HS-5 (cell line): ENCODE data around the gene PLCG2.
"Not testable (repeated sequence)": the region's sequence is repeated elsewhere in the genome, so short reads cannot be mapped to it uniquely, and the experiment has no call there.

Experiments used
- DNase-seq: peaks from one replicate; pipeline ENCODE4 v3.0.0-alpha.2; 2012; ENCODE audit warnings: low read depth

PLCG2 gene

DNA sequence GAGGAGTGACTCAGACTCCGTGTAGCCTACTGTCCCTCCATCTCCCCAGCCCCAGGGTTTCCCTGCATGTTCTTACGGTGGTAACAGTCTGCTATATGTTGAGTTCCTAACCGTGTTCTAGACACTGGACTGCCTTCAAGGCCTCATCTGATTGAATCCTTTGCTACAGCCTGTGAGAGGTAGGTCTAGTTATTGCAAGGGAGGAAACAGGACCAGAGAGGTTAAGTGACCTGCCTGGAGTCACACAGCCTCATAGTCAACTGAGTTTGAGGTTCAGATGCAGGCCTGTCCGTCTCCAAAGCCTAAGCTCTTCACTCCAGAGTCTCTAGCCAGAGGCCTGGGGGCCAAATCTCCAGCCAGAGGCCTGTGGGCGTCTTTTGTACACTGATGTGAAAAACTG lies 134.1 kb downstream of the PLCG2 start:
- no peak for DNase-seq

DNA sequence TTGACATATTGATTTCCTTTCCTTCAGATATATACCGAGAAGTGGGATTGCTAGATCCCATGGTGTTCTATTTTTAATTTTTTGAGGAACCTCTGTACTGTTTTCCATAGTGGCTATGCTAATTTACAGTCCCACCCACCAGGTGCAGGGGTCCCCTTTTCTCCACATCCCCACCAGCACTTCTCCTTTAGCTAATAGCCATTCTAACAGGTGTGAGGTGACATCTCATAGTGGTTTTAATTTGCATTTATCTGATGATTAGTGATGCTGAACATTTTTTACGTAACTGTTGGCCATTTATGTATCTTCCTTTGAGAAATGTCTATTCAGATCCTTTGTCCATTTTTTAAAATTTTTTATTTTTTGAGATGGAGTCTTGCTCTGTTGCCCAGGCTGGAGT lies 138.3 kb downstream of the PLCG2 start:
- DNase-seq = no peak

DNA sequence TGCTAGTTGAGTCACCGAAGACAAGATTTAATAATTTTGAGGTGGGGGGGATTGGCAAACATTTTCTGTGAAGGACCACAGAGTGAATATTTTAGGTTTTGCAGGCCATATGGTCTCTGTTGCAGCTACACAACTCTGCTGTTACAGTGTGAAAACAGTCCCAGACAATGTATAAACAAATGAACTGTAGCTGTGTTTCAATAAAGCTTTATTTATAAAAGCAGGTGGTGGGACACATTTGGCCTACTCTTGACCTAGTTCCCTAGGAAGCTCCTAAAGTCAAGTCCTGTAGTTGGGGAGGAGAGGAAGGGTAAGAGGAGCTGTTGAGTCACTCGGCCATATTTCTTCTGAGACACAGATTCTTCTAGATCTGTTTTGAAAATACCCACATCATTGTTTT lies 139.8 kb downstream of the PLCG2 start:
- DNase-seq = no peak

DNA sequence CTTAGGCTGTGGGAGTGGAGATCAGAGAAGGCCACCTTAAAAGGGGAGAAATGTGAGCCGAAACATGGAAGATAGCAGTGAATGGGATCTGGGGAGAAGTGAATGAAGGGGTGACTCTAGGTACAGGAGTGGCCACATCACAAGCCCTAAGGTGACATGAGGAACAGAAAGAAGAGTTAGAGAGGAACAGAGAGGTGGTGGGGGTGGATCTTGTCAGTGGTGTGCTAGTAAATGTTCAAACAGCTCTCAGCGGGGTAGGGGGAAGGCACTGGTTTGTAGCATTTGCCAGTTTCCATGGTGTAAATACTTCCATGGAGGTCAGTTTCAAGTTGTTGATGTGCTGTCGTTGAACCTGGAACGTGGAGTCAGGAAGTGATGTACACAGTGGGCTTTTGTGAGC lies 141.4 kb downstream of the PLCG2 start:
- DNase-seq = no peak

DNA sequence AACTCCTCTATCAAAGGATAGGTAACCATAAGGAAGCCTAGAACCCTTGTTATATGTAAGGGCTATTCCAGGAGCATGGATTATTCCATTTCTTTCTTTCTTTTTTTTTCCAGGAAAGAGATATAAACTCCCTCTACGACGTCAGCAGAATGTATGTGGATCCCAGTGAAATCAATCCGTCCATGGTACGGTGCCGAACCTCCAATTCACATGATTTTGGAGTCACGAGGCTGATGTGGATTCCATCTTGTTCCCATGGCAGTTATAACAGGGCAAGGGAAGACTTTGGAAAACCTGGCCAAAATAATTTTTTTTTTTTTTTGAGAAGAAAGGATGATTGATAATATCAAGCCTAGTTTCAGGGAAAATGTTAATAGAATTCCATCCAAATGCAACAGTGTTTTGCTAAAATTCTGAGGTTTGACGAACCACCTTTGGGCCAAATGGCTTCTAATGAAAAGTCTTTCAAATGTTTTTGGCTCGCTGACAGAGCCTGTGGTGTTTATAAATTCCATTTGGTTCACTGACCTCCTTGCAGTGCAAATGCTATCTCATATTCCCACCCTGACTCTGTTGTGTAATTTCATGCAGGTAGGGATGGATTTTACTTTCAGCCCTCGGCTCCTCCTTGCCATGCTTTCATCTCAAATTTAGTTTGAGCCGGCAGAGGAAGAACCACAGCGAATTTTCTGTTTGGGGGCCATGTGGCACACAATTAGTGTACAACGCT lies 142.2 kb downstream of the PLCG2 start:
- no peak for DNase-seq

DNA sequence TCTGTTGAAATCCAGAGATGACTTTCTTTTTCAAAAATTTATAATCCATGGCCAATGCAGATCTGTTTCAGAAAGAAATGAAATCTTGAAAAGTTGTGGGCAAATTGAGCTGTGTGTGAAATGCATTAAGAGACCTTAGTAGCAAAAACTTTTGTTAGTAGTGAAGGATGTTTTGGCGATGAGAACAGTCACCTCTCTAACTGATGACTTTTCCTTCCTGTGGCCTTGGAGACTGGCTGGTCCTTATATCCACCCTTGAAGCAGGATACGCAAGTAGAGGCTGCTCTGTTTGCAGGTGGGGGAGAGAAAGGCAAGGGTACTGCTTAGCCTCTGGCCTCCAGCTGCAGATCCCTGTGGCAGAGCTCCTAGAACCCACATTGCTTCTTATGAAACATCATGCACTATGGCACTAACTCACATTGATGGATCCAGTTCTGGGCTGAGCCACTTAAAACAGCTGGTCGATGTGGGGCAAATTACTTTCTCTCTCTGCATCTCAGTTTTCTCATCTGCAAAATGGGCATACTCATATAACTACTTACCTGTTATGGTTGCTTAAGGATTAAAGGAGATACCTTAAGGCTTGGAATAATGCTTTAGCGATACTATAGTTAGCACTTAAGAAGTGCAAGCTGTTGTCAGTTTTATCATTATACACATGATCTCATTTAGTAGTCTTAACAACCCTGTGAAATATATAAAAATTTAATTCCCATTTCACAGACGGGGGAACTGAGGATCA lies 142.9 kb downstream of the PLCG2 start:
- no peak for DNase-seq

DNA sequence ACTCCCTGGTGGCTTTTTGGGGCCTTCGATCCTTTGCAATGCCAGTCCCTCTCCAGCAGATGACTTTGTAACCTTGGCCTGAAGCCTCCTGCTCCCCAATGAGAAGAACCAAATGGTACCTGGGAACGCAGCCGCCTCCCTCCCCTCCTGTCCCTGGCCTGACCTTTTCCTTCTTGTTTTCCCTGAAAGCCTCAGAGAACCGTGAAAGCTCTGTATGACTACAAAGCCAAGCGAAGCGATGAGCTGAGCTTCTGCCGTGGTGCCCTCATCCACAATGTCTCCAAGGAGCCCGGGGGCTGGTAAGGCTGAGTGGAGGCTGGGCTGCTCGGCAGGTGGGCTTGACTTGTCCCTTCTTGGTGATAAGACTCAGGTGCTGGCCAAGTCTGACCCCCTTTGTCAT lies 144.2 kb downstream of the PLCG2 start:
- no peak for DNase-seq

DNA sequence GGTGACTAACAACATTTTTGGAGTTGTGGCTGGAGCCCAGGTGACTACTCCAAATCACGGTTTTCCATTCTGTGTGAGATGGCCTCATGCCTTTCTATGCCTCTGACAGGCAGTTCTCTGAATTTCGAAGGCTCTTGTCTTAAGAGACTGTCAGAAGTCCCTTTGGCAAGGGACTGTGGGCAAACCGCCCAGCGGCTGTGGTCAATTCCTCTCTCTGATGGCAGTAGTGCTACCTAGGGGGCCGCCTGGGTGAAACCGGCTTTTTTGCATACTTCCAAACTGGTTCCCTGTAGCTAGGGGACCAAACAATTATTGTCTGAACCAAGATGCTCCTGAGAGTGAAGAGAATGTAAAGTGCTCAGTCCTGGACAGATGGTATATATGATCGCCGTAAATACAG lies 145.9 kb downstream of the PLCG2 start:
- DNase-seq = no peak

DNA sequence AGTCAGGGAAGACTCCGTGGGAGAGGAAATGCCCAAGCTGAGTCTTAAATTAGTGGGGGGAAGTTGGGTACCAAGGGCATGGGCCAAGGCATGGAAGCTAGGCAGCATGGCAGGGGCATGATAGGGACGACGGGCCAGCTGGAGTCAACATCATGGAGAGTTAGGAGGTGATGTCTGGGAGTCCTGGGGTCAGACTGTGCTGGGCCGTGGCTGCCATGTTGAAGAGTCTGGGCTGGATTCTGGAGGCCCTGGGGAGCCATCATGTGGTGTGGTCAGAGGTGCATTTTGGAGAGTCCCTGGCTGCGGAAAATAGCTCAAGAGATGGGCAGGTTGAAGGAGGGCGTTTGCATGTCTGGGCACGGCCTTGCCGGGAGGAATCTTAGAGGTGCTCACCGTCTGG lies 146.9 kb downstream of the PLCG2 start:
- no peak for DNase-seq

DNA sequence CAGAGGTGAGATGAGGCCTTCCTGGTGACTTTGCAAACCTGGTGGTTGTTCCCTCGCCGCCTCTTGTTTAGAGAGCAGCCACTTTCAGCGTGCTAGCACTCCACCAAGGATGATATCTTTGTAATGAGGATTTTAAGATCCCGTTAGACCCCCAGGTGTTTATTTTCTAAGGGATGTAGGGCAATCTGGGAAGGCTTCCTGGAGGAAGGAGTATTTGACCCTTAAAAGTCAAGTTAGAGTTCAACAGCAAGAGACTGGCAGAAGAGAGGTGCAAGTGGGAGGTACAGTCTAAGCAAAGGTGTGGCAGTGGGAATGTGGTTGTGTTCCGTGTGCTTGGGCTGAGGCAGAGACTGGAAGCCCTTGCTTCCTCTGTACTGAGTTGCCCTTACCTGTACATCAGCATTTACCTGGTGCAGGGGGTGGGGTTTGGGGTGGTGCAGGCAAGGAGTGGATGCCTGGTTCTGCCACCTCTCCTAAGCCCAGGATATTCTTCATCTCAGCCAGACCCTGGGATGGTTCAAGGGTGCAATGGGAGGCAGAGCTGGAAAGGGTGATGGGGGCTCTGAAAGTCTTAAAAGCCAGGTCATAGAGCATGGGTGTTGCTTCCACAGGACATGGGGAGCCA lies 148.6 kb downstream of the PLCG2 start:
- DNase-seq = no peak

DNA sequence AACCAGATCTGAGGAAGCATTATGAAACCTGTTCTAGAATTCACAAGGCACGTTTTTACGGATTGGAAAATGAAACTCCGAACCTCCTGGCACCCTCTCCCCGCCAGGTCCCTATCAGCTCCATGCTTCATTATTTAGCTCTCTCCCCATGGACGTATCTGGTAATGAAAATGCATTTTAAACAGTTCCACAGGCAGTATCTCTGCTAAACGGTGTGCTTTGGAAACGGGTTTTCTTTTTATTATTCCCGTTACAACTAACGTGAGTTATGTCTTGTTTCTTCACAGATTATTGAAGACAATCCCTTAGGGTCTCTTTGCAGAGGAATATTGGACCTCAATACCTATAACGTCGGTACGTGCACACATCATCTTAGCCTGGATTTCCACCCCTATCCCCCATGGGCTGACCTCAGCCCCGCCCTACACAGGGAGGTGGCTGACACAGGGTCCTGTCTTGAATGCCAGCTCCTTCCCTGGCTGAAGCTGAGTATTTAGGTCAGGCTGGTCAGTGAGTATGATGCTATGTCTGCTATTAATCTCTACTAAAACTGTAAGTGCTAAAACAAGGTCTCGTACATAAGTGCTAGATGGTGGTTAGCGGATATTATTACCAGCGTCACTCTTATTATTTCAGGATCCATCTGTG lies 149.3 kb downstream of the PLCG2 start:
- DNase-seq = no peak

DNA sequence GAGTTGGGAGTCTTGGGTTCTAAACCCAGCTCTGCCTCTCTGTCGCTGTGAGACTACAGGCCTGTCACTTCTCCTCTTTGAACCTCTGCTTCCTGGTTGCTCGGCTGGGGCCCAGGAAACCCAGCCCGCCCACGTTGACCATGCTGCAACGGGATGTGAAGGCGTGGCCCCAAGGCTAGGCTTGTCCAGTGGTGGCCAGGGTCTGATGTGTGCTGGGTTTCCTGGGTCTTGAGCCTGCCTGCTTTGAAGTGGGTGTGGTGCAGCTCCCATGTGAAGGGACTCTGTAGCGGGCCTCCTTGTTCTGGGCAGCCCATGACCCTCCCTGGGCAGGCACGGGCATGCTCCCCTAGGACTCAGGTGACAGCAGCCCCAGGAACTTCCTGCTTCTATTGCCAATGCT lies 149.9 kb downstream of the PLCG2 start:
- DNase-seq = no peak

DNA sequence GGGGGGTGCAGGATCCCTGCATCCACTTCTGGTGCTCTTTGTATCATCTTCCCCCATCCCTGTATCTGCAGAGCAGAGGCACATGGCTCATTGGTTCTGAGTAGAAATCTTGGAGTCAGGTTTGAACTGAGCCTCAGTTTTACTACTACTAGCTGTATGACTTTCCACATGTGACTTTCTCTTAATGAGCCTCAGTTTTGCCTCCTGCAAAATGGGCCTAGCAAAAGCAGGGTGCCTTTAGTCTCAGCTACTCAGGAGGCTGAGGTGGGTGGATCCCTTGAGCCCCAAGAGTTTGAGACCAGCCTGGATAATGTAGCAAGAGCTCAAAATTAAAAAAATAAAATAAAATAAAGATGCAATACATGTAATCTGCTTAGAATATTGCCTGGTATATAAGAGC lies 150.8 kb downstream of the PLCG2 start:
- no peak for DNase-seq

DNA sequence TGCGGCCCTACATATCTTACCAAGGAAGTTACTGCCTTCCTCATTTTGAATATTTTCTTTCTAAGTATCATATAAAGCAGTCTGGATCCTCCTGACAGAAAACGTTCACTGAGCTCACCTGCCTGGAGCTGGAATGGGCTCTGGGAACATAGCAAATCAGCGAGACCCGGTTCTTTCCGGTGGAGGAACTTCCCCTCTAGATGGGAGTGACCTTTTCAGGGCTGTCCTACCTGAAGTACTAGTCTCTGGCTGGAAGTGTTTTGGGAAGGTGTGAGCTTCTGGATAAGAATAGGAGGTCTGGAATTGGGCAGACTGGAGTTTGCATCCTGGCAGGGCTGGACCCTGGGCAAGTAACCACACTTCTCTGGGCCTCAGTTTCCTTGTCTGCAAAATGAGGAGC lies 152.8 kb downstream of the PLCG2 start:
- no peak for DNase-seq

DNA sequence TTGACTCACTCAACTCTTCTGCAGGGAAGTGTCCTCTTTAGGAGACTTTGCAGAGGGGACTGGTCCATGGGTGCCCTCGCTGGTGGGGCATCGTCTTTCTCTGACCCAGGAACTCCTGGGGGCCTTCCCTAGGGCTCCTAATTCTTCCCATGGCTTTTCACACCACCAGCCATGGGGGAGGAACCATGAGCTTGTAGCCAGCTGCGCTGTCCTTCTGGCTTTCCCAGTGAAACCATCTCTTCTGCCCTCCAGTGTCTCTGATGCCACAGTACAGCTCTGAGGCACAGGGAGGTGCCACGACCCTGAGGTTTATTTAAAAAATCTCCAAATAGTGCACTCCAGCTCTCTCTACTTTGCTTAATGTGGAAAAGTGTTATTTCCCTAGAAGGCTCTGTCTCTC lies 153.6 kb downstream of the PLCG2 start:
- DNase-seq = no peak

DNA sequence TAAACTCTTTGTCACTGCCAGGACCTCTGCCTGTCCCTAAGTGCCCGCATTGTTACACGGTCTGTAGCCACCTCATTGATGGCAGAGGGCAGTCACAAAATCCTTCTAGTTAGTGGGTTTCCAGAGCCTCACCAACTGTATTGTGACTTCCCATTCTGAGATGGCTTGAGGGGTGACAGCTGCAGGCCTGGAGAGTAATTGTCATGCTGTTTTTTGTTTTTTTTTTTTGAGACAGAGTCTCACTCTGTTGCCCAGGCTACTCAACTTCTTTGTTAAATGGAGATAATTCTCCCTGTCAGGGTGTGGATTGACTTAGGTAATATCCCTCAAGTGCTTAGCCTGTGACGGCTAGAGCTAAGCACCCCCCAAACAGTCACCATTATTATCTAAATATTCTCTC lies 154.3 kb downstream of the PLCG2 start:
- DNase-seq = no peak

DNA sequence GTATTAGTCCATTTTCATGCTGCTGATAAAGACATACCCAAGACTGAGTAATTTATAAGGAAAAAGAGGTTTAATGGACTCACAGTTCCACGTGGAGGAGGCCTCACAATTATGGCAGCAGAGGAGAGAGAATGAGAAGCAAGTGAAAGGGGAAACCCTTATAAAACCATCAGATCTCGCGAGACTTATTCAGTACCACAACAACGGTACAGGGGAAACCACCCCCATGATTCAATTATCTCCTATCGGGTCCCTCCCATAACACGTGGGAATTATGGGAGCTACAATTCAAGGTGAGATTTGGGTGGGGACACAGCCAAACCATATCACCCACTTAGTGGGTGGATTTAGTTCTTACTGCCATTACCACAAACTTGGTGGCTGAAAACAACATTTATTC lies 155.6 kb downstream of the PLCG2 start:
- not testable (repeated sequence) for DNase-seq

DNA sequence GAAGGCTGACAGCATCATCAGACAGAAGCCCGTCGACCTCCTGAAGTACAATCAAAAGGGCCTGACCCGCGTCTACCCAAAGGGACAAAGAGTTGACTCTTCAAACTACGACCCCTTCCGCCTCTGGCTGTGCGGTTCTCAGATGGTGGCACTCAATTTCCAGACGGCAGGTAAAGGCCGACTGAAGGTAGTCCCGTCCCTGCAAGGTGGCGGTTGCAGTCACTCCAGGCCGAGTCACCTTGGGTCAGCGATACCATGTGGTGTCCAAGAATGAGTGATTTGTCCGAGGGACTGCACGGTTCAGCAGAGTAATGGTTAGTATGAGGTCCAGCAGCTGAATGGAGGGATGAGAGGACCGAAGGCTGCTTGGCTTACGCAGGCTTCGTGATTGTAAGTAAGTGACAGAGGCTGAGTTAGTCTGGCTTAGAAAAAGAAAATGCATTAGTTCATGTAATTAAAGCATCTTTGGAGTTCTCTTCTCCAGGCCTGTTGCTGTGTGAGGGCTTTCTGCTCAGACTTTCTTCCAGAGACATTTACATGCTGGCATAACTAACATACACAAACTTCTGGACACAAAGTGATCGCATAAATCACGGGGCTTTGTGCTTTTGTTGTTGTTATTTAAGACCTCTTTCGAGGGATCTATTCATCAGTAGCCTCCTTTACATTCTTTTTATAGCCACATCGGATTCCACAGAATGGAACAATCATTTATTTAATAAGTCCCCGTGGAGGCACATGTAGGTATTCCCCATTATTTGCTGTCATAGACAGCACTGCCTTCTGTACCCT lies 157.3 kb downstream of the PLCG2 start:
- no peak for DNase-seq

DNA sequence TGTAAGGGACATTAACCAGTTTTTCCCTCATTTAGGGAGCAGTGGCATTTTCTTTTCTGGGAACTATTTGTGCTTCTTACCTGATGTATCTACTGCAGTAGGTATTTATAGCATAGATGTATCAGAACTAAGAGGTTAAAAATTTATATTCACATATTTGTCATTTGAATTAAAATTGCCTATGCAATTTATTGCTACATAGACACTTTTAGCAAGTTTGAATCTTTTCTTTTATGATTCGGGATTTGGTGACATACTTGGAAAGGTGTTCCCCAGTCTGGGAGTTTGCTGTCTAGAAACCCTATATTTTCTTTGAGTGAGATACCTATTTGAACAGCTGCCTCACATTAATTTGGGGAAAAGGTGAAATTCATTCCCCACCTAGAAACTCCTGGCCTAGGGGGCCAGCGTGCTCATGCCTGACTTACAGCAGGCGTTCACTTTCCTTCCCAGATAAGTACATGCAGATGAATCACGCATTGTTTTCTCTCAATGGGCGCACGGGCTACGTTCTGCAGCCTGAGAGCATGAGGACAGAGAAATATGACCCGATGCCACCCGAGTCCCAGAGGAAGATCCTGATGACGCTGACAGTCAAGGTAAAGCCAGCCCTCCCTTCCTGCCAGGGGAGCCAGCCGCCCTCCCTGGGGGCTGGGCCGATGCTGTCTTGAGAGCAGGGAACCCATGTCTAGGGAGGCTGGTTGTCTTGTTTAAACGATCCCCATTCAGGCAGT lies 158.4 kb downstream of the PLCG2 start:
- DNase-seq = no peak

DNA sequence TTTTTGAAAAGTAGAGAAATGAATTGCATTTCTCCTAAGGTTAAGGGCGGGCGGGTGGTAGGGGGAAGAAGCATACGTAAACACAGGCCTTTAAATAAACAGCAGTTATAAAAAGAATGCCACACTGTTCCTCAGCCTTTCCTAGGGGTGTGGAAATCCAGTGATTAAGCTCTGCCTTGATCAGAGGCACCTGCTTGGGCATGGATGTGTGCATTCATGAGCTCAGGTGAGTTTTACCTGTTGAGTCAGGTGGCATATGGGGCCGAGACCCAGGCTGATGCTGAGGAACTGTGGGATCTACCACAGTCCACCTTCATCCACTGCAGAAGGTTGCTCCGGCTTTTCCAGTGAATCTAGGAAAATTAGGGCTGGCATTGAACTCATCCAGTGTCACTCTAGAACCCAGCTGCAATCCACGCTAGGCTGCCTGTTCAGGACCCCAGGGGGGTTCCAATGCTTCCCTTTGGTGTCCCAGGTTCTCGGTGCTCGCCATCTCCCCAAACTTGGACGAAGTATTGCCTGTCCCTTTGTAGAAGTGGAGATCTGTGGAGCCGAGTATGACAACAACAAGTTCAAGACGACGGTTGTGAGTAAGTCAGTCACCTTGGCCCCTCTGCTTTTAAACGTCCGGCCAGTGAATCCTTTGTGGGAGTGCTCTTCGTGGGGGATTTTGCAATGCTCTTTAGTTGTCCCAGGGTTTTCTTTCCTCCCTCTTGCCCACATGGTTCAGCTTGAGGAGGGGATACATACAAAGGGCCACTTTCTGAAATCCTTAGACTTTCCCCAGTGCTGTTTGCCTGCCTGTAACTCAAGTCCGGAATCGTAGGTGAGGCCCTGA lies 159.5 kb downstream of the PLCG2 start:
- no peak for DNase-seq
